Naive thymus-derived CD4-positive, alpha-beta T cell (primary cell): ENCODE measurements around the gene PATE3. TPM values are rescaled to one million over a fixed set of nuclear protein-coding genes. Genes with fewer than 3 reads are reported as not detected.

Experiments used
- ATAC-seq: fragments of 150-1000 bp; cut with Tn5 transposase; 2 replicates; pipeline ENCODE4 v1.10.0; 2021; ENCODE audit warnings: mild to moderate bottlenecking, moderate library complexity
- CTCF ChIA-PET: fragments of 350-600 bp; sonication (Branson Sonifier 250); formaldehyde crosslinking; loops from one replicate; lab custom pipeline; 2021; ENCODE audit warnings: antibody characterized with exemption; lab: Charles Lee
- POLR2A ChIA-PET: fragments of 350-600 bp; sonication (Branson Sonifier 250); formaldehyde crosslinking; loops from one replicate; lab custom pipeline; 2021; ENCODE audit warnings: antibody characterized with exemption, inconsistent platforms; lab: Charles Lee
- DNase-seq, 9 donors: peaks; one replicate each; pipeline versions ENCODE4 v3.0.0 to v3.0.0-alpha.2; 2020 to 2022; ENCODE audit warnings: mixed read lengths in 1 of 9
- H3K27ac ChIP-seq: one replicate; pipeline ENCODE4 v1.7.0; 2013; ENCODE audit warnings: mild to moderate bottlenecking, low read depth, low read length, moderate library complexity
- H3K27me3 ChIP-seq, 2 donors: one replicate each; pipeline ENCODE4 v1.7.0; 2013; ENCODE audit warnings: low read length in 2 of 2, mild to moderate bottlenecking in 2 of 2, moderate library complexity in 2 of 2; ENCODE audit not compliant: control insufficient read depth in 2 of 2, insufficient read depth in 2 of 2
- H3K36me3 ChIP-seq, 3 experiments: 1 replicate in 2 of 3; 2 replicates in 1 of 3; pipeline ENCODE4 v1.7.0; 2013; ENCODE audit warnings: low read length in 3 of 3, mild to moderate bottlenecking in 3 of 3, moderate library complexity in 1 of 3; ENCODE audit not compliant: insufficient read depth in 3 of 3, control insufficient read depth in 2 of 3
- H3K4me1 ChIP-seq, 2 donors: one replicate each; pipeline ENCODE4 v1.7.0; 2013; ENCODE audit warnings: low read length in 2 of 2, mild to moderate bottlenecking in 2 of 2, moderate library complexity in 1 of 2; ENCODE audit not compliant: control insufficient read depth in 2 of 2, insufficient read depth in 2 of 2
- H3K4me3 ChIP-seq: 2 replicates; pipeline ENCODE4 v1.7.0; 2013; ENCODE audit warnings: mild to moderate bottlenecking, low read length
- H3K9me3 ChIP-seq, 3 experiments: 1 replicate in 2 of 3; 2 replicates in 1 of 3; pipeline ENCODE4 v1.7.0; 2013; ENCODE audit warnings: low read length in 3 of 3; ENCODE audit not compliant: control insufficient read depth in 2 of 3
- H3K27ac Mint-ChIP-seq, 9 donors: one replicate each; pipeline ENCODE4 v1.8.0; 2020 to 2022; ENCODE audit warnings: mixed read lengths in 9 of 9, mild to moderate bottlenecking in 8 of 9, moderate library complexity in 5 of 9, inconsistent platforms in 2 of 9
- H3K27me3 Mint-ChIP-seq, 5 donors: one replicate each; pipeline ENCODE4 v1.8.0; 2021 to 2022; ENCODE audit warnings: mixed read lengths in 5 of 5, mild to moderate bottlenecking in 1 of 5
- H3K36me3 Mint-ChIP-seq, 5 donors: one replicate each; pipeline ENCODE4 v1.8.0; 2020 to 2022; ENCODE audit warnings: mixed read lengths in 5 of 5, mild to moderate bottlenecking in 3 of 5, inconsistent platforms in 1 of 5
- H3K4me1 Mint-ChIP-seq, 7 donors: one replicate each; pipeline ENCODE4 v1.8.0; 2020 to 2022; ENCODE audit warnings: mixed read lengths in 7 of 7, mild to moderate bottlenecking in 3 of 7, inconsistent platforms in 1 of 7
- H3K4me3 Mint-ChIP-seq, 10 donors: one replicate each; pipeline ENCODE4 v1.8.0; 2020 to 2022; ENCODE audit warnings: mild to moderate bottlenecking in 10 of 10, mixed read lengths in 10 of 10, moderate library complexity in 6 of 10, inconsistent platforms in 2 of 10
- H3K9me3 Mint-ChIP-seq, 11 donors: one replicate each; pipeline ENCODE4 v1.8.0; 2020 to 2022; ENCODE audit warnings: mixed read lengths in 11 of 11, mild to moderate bottlenecking in 4 of 11, inconsistent platforms in 1 of 11, moderate library complexity in 1 of 11
- intact Hi-C, 2 donors: fragments of 100-400 bp; cut with micrococcal nuclease; formaldehyde crosslinking; loops; one replicate each; pipeline ENCODE4 v1.15.1; 2023
- polyA plus RNA-seq, 2 donors: library from polyadenylated mRNA; unstranded; fragments of 300-500 nt; fragmentation: Illumina TruSeq; gene quantifications; one replicate each; pipeline ENCODE4 v1.2.3, GENCODE V29; 2021
- total RNA-seq, 6 experiments: library from RNA in 5 of 6; stranded (reverse) in 5 of 6; gene quantifications; 1 replicate in 5 of 6; 2 replicates in 1 of 6; pipeline ENCODE4 v1.2.3 and lab custom pipeline; 2021 to 2026

The PATE3 gene
- total and polyA plus RNA-seq, 7 experiments from 2014 or later, result not detected

DNA sequence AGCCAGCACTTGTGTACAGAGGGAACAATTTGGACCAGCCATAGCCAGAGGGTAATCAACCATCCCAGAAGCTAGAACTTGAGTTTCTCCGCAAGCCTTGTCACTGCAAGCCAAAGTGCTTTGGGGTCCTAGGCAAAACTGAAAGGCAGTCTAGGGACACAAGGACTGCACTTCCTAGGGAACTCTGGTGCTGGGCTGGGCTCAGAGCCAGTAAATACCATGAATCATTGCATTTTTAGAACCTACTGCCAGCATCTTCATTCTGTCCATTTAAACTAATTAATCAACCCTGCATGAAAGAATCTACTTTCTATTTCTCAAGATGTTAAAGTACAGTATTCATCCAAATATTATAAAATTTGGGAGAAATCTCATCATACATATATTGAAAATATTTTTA is 20.0 kb downstream of the PATE3 start:
- no peak for DNase-seq
- no peak overlapping the region for H3K27ac Mint-ChIP-seq
- peaks cover 0 to 17% (median 12%) of the 10 kb centered on the region in 5 donors for H3K27me3 Mint-ChIP-seq
- POLR2A ChIA-PET, result no interaction called here
- Histone ChIP-seq H3K4me1 (no peaks in the 10 kb centered on the region), H3K27ac (no peak overlapping the region), H3K36me3 (no peaks in the 10 kb centered on the region), H3K27me3 (no peaks in the 10 kb centered on the region), H3K9me3 (peaks cover 0 to 7% (median 0%) of the 10 kb centered on the region in 3 experiments), H3K4me3 (no peak overlapping the region)
- ATAC-seq, result no peak
- intact Hi-C loops, result no loop called here
- CTCF ChIA-PET, result no interaction called here
- H3K36me3 Mint-ChIP-seq, result peaks cover 0 to 5% (median 0%) of the 10 kb centered on the region in 5 donors
- no peak overlapping the region for H3K4me3 Mint-ChIP-seq
- H3K4me1 Mint-ChIP-seq, result no peaks in the 10 kb centered on the region
- peaks cover under 1 to 54% (median 18%) of the 10 kb centered on the region in 11 donors for H3K9me3 Mint-ChIP-seq

- no peak for ATAC-seq
- peaks cover 0 to 2% (median 0%) of the 10 kb centered on the region in 7 donors for H3K4me1 Mint-ChIP-seq
- H3K36me3 ChIP-seq, result no peaks in the 10 kb centered on the region
- no peak within 1 kb of the TSS for H3K27ac Mint-ChIP-seq
- H3K27me3 ChIP-seq, result no peaks in the 10 kb centered on the region
- intact Hi-C loops, result no loop called here
- peaks cover 0 to 10% (median 0%) of the 10 kb centered on the region in 5 donors for H3K36me3 Mint-ChIP-seq
- ChIA-PET CTCF (no interaction called here), POLR2A (no interaction called here)
- no peak within 1 kb of the TSS for H3K27ac ChIP-seq
- H3K4me3 ChIP-seq, result no peak within 1 kb of the TSS
- peaks cover 2 to 43% (median 14%) of the 10 kb centered on the region in 5 donors for H3K27me3 Mint-ChIP-seq
- no peak for DNase-seq
- H3K4me1 ChIP-seq, result no peaks in the 10 kb centered on the region
- H3K4me3 Mint-ChIP-seq, result no peak within 1 kb of the TSS
- peaks cover 0 to 41% (median 14%) of the 10 kb centered on the region in 11 donors for H3K9me3 Mint-ChIP-seq
- H3K9me3 ChIP-seq, result peaks cover 0 to 6% (median 0%) of the 10 kb centered on the region in 3 experiments
Observed at GRCh38 chr11:125833016-125833415, 45.1 kb downstream of the PATE3 start, which contains the start of gene PATE4. PATE4 (plus strand) TSS chr11:125833316; CDS start chr11:125833360, 44 bp downstream.

DNA sequence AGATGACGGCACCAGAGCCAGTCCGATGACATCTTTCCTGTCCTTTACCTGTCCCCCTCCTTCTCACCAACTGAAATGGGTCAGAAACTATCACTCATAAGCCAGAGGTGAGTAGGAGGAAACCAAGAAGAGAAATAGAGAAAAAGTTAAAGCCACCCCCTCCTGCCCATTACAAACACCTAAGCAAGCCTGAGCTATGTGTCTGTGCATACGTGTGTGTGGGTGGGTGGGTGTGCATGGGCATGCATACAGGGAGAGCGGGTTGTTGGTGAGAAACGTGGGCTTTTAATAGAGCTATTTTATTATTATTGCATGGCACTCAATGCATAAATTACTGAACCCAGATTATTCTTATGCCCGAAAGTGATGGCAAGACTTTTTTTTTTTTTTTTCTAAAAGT is 47.8 kb downstream of the PATE3 start:
- DNase-seq, result no peak
- H3K36me3 ChIP-seq, result no peaks in the 10 kb centered on the region
- Mint-ChIP-seq H3K4me3 (no peak overlapping the region), H3K4me1 (no peaks in the 10 kb centered on the region), H3K36me3 (peaks cover 0 to 10% (median 0%) of the 10 kb centered on the region in 5 donors), H3K9me3 (peaks cover 0 to 28% (median 12%) of the 10 kb centered on the region in 11 donors), H3K27ac (no peak overlapping the region), H3K27me3 (peaks cover 0 to 42% (median 17%) of the 10 kb centered on the region in 5 donors)
- ATAC-seq, result no peak
- no peak overlapping the region for H3K4me3 ChIP-seq
- CTCF ChIA-PET, result no interaction called here
- no peak overlapping the region for H3K27ac ChIP-seq
- H3K4me1 ChIP-seq, result no peaks in the 10 kb centered on the region
- POLR2A ChIA-PET, result no interaction called here
- intact Hi-C loops, result no loop called here
- no peaks in the 10 kb centered on the region for H3K27me3 ChIP-seq
- peaks cover 0 to 3% (median 0%) of the 10 kb centered on the region in 3 experiments for H3K9me3 ChIP-seq

Other genes starting within 250 kb of the PATE3 start
- gene EI24, start 218.7 kb upstream of the PATE3 start, total RNA-seq, result 10 to 100 TPM; 21.3 to 42.7 (median 35.7) TPM
- gene EI24, start 218.7 kb upstream of the PATE3 start, polyA plus RNA-seq, result 100 to 1,000 TPM in 1 of 2 donors, 10 to 100 TPM in 1; 79.4 to 102 TPM
- gene STT3A, start 195.3 kb upstream of the PATE3 start, total RNA-seq, result 100 to 1,000 TPM in 1 of 5 experiments, 10 to 100 TPM in 4; 39.6 to 153 (median 84.5) TPM
- 10 to 100 TPM; 27.3 to 60.6 TPM for gene STT3A, start 195.3 kb upstream of the PATE3 start, polyA plus RNA-seq
- gene CHEK1, start 163.0 kb upstream of the PATE3 start, total RNA-seq, result 10 to 100 TPM in 1 of 5 experiments, 1 to 10 TPM in 4; 2.2 to 62.6 (median 7.5) TPM
- 1 to 10 TPM; 1.2 to 1.7 TPM for gene CHEK1, start 163.0 kb upstream of the PATE3 start, polyA plus RNA-seq
- not detected for gene ACRV1, start 107.3 kb upstream of the PATE3 start, total RNA-seq
- not detected for gene ACRV1, start 107.3 kb upstream of the PATE3 start, polyA plus RNA-seq
- not detected for gene PATE1, start 41.8 kb upstream of the PATE3 start, total RNA-seq
- not detected for gene PATE1, start 41.8 kb upstream of the PATE3 start, polyA plus RNA-seq
- not detected for gene PATE2, start 9.3 kb upstream of the PATE3 start, total RNA-seq
- gene PATE2, start 9.3 kb upstream of the PATE3 start, polyA plus RNA-seq, result not detected
- gene PATE4, start 45.2 kb downstream of the PATE3 start, total RNA-seq, result not detected
- not detected for gene PATE4, start 45.2 kb downstream of the PATE3 start, polyA plus RNA-seq
- gene HYLS1, start 99.5 kb downstream of the PATE3 start, total RNA-seq, result 10 to 100 TPM in 1 of 5 experiments, 1 to 10 TPM in 4; 2.7 to 13.1 (median 8.0) TPM
- gene HYLS1, start 99.5 kb downstream of the PATE3 start, polyA plus RNA-seq, result 10 to 100 TPM in 1 of 2 donors, 1 to 10 TPM in 1; 7.5 to 13.1 TPM
- 10 to 100 TPM in 2 of 5 experiments, 1 to 10 TPM in 3; 4.6 to 15.3 (median 9.3) TPM for gene PUS3, start 115.1 kb downstream of the PATE3 start, total RNA-seq
- 10 to 100 TPM in 1 of 2 donors, 1 to 10 TPM in 1; 9.6 to 14.1 TPM for gene PUS3, start 115.1 kb downstream of the PATE3 start, polyA plus RNA-seq
- gene DDX25, start 116.4 kb downstream of the PATE3 start, total RNA-seq, result under 1 TPM in 1 of 5 experiments, not detected in 4; 0.05 TPM
- gene DDX25, start 116.4 kb downstream of the PATE3 start, polyA plus RNA-seq, result under 1 TPM in 1 of 2 donors, not detected in 1; 0.02 TPM
- gene VSIG10L2, start 157.9 kb downstream of the PATE3 start, total RNA-seq, result not detected
- gene VSIG10L2, start 157.9 kb downstream of the PATE3 start, polyA plus RNA-seq, result not detected